Subcutaneous abdominal adipose tissue (tissue), 5 donors: ENCODE data around the gene ALK.

ENCODE experiments used
- H3K27ac ChIP-seq: one replicate; pipeline ENCODE4 v1.7.0; 2013; ENCODE audit warnings: low read depth, mild to moderate bottlenecking, inconsistent platforms, low read length, moderate library complexity
- H3K27me3 ChIP-seq, 5 donors: one replicate each; pipeline ENCODE4 v1.7.0; 2013; ENCODE audit warnings: low read length in 5 of 5, inconsistent platforms in 1 of 5; ENCODE audit not compliant: control insufficient read depth in 5 of 5, insufficient read depth in 4 of 5
- H3K36me3 ChIP-seq, 5 donors: one replicate each; pipeline ENCODE4 v1.7.0; 2013; ENCODE audit warnings: low read length in 5 of 5; ENCODE audit not compliant: control insufficient read depth in 5 of 5, insufficient read depth in 5 of 5
- H3K4me1 ChIP-seq, 5 donors: one replicate each; pipeline ENCODE4 v1.7.0; 2013; ENCODE audit warnings: low read length in 5 of 5, mild to moderate bottlenecking in 3 of 5, moderate library complexity in 1 of 5; ENCODE audit not compliant: control insufficient read depth in 5 of 5, insufficient read depth in 5 of 5
- H3K4me3 ChIP-seq, 5 donors: one replicate each; pipeline ENCODE4 v1.7.0; 2013; ENCODE audit warnings: low read length in 5 of 5, low read depth in 1 of 5
- H3K9ac ChIP-seq, 5 donors: one replicate each; pipeline ENCODE4 v1.7.0; 2013; ENCODE audit warnings: low read length in 5 of 5, mild to moderate bottlenecking in 4 of 5, moderate library complexity in 3 of 5
- H3K9me3 ChIP-seq, 5 donors: one replicate each; pipeline ENCODE4 v1.7.0; 2013; ENCODE audit warnings: low read length in 5 of 5; ENCODE audit not compliant: control insufficient read depth in 5 of 5
- donor health status: healthy.
- donor health status: healthy.
- donor health status: healthy.
- donor health status: healthy.
- donor health status: healthy.

Gene ALK

DNA sequence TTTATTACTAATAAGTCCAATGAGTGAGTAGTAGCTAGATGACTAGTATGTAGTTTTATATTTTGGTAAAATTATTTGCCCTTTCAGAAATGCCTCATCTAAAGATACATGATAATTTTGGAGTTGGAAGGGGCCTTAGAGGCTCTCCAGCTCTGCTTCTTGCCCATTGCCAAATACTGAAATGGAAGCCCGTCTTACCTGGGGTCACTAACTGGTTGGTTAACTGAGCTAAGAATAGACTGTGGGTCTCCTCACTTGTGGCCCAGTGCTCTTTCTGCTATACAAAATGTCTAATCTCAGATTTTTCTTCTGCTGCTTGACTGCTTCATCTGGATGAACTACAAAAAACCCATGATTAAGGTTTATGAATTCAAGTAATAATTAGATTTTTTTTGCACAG, 739.1 kb downstream of the ALK start:
- H3K4me3 ChIP-seq, result no peak overlapping the region

GRCh38 chr2:29175338-29175737, 746.0 kb downstream of the ALK start:
- H3K36me3 ChIP-seq, result peaks cover 7 to 33% (median 21%) of the 10 kb centered on the region in 5 donors

More for the DNA sequence above, 739.1 kb downstream of the ALK start:
- no peak overlapping the region for H3K27ac ChIP-seq
- H3K27me3 ChIP-seq, result no peaks in the 10 kb centered on the region
- no peak overlapping the region for H3K9ac ChIP-seq
- peaks cover 0 to 1% (median 0%) of the 10 kb centered on the region in 5 donors for H3K9me3 ChIP-seq
- H3K4me1 ChIP-seq, result peaks cover 0 to 9% (median 0%) of the 10 kb centered on the region in 5 donors
- H3K36me3 ChIP-seq, result peaks cover 4 to 16% (median 14%) of the 10 kb centered on the region in 5 donors

GRCh38 chr2:29174937-29175336, 746.4 kb downstream of the ALK start:
- Histone ChIP-seq H3K4me1 (no peaks in the 10 kb centered on the region), H3K9ac (no peak overlapping the region), H3K27me3 (no peaks in the 10 kb centered on the region), H3K4me3 (no peak overlapping the region), H3K36me3 (peaks cover 7 to 37% (median 21%) of the 10 kb centered on the region in 5 donors), H3K9me3 (no peaks in the 10 kb centered on the region), H3K27ac (no peak overlapping the region)

More at GRCh38 chr2:29175338-29175737, 746.0 kb downstream of the ALK start:
- Histone ChIP-seq H3K4me3 (no peak overlapping the region), H3K9me3 (no peaks in the 10 kb centered on the region), H3K27ac (no peak overlapping the region), H3K4me1 (no peaks in the 10 kb centered on the region), H3K27me3 (no peaks in the 10 kb centered on the region), H3K9ac (no peak overlapping the region)

DNA sequence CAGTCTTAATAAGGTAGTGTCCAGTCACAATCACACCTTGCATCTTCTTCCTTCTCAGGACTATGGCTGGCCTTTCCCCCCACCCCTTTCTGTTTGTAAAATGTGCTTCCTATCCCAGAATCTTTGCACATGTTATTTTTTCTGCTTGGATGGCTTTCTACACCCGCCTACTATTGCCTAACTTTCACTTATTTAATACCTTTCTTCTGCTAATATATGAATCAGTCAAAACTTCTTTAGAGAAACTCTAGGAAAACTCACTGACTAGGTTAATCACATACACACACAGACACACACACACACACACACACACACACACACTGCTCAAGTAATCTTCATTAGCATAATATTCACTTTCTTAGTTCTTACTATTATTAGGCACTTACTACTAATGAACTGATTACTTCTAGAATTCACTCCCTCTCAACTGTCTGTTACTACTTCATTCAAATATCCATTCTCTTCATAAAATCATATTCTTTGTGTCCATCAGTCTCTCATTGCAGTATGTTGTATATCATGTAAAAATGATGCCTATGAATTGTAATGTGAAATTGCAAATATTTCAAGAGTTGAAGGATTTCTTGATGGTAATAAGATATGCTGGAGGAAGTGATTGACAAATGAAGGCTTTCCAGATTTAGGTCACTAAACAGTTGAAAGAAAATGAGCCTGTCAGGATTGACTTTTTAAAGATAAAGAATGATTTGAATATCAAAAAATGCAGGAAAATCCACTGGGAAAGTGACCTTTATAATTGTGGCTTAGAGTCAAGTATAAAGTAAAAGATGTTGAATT, 754.9 kb downstream of the ALK start:
- Histone ChIP-seq H3K36me3 (peaks cover 8 to 77% (median 16%) of the 10 kb centered on the region in 5 donors), H3K27ac (no peak overlapping the region), H3K4me3 (no peak overlapping the region)

GRCh38 chr2:29165362-29166241, 755.8 kb downstream of the ALK start:
- H3K4me3 ChIP-seq, result no peak overlapping the region
- peaks cover 10 to 78% (median 19%) of the 10 kb centered on the region in 5 donors for H3K36me3 ChIP-seq
- no peak overlapping the region for H3K27ac ChIP-seq
- H3K9me3 ChIP-seq, result no peaks in the 10 kb centered on the region
- H3K27me3 ChIP-seq, result no peaks in the 10 kb centered on the region
- H3K9ac ChIP-seq, result no peak overlapping the region
- H3K4me1 ChIP-seq, result peaks cover 0 to 4% (median 0%) of the 10 kb centered on the region in 5 donors

More for the DNA sequence above, 754.9 kb downstream of the ALK start:
- Histone ChIP-seq H3K9me3 (no peaks in the 10 kb centered on the region), H3K9ac (no peak overlapping the region), H3K27me3 (no peaks in the 10 kb centered on the region), H3K4me1 (peaks cover 0 to 4% (median 0%) of the 10 kb centered on the region in 5 donors)

- H3K9me3 ChIP-seq, result no peaks in the 10 kb centered on the region
- no peak overlapping the region for H3K4me3 ChIP-seq
- H3K36me3 ChIP-seq, result peaks cover 10 to 76% (median 22%) of the 10 kb centered on the region in 5 donors
- H3K4me1 ChIP-seq, result peaks cover 0 to 10% (median 4%) of the 10 kb centered on the region in 5 donors
- no peak overlapping the region for H3K27ac ChIP-seq
- H3K27me3 ChIP-seq, result no peaks in the 10 kb centered on the region
- H3K9ac ChIP-seq, result no peak overlapping the region
Observed at GRCh38 chr2:29164091-29164846, 757.1 kb downstream of the ALK start.

DNA sequence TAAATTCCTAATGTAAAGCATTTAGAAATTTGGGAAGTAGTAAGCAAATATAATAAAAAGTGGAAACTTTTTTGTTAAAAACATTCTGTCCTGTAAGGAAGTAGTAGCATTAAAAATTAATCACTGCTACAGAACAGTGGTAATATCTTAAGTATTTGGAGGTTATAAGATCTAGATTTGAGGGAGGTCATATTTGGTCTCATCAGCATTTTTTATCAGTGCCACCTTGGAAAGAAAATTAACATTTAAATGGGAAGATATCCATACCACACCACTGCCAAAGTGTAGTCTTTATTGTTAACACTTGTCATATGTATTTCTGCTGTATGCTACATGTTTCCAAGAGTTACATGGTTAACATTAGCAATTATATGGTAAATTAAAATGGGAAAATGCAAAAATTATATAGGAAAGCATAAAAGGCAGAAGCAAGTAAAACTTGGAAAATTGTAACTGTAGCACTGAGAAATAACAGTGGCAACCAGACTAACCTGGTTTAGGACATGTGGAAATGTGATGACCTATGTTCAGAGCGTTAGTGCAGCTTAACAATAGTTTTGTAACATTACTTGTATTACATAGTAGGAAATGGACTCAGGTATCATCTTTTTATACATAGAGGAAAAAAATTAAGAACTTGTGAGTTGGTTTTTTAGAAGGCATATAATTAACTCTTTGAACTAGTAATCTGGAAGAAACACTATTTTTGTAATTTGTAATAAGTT, 759.0 kb downstream of the ALK start:
- peaks cover 5 to 80% (median 29%) of the 10 kb centered on the region in 5 donors for H3K36me3 ChIP-seq
- no peaks in the 10 kb centered on the region for H3K27me3 ChIP-seq

DNA sequence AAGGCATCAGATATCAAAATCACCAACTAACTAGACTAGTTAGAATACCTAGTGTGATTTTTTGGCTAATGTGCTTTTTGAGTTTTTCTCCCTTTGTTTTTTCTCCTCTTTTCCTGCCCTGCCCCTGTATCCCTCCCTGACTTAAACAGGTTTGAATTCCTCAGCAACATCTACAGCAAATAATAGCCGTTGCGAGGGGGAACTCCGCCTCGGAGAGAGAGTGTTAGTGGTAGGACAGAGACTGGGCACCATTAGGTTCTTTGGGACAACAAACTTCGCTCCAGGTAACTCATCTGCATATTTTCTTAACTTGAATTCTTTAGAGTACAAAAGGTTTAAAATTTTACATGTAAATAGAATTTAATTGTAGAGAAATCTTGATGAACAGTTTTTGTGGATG, 761.2 kb downstream of the ALK start:
- Histone ChIP-seq H3K9me3 (no peaks in the 10 kb centered on the region), H3K36me3 (peaks cover 9 to 78% (median 41%) of the 10 kb centered on the region in 5 donors), H3K4me1 (peaks cover 0 to 6% (median 4%) of the 10 kb centered on the region in 5 donors)

More for the DNA sequence above, 759.0 kb downstream of the ALK start:
- no peak overlapping the region for H3K9ac ChIP-seq
- no peaks in the 10 kb centered on the region for H3K9me3 ChIP-seq
- peaks cover 0 to 10% (median 4%) of the 10 kb centered on the region in 5 donors for H3K4me1 ChIP-seq
- H3K4me3 ChIP-seq, result no peak overlapping the region
- H3K27ac ChIP-seq, result no peak overlapping the region

GRCh38 chr2:29159125-29159524, 762.3 kb downstream of the ALK start:
- Histone ChIP-seq H3K4me1 (peaks cover 0 to 6% (median 4%) of the 10 kb centered on the region in 5 donors), H3K9ac (no peak overlapping the region), H3K4me3 (no peak overlapping the region), H3K27ac (no peak overlapping the region), H3K9me3 (no peaks in the 10 kb centered on the region), H3K36me3 (peaks cover 15 to 72% (median 51%) of the 10 kb centered on the region in 5 donors), H3K27me3 (no peaks in the 10 kb centered on the region)

More for the DNA sequence above, 761.2 kb downstream of the ALK start:
- H3K9ac ChIP-seq, result no peak overlapping the region
- H3K27me3 ChIP-seq, result no peaks in the 10 kb centered on the region
- no peak overlapping the region for H3K27ac ChIP-seq
- H3K4me3 ChIP-seq, result no peak overlapping the region
